SK-N-MC (cell line): ENCODE measurements around the gene ARAP3.

Source experiments
- EZH2 ChIP-seq: fragments of 200-600 bp; sonication (generic); IDR thresholded peaks from one replicate; pipeline ENCODE4 v1.6.1; 2017; ENCODE audit warnings: antibody characterized with exemption
- FOXP2 ChIP-seq: optimal IDR thresholded peaks from 2 replicates; pipeline ENCODE3; 2011; ENCODE audit warnings: mild to moderate bottlenecking, moderate library complexity; ENCODE audit not compliant: insufficient read depth; ENCODE audit errors: extremely low read length, control extremely low read depth
- POLR2AphosphoS5 ChIP-seq: IDR thresholded peaks from 2 replicates; pipeline ENCODE4 v1.6.1; 2012; ENCODE audit warnings: mild to moderate bottlenecking, low read depth, low read length, borderline replicate concordance

- TF ChIP-seq POLR2AphosphoS5 = no peak
- no peak for TF ChIP-seq EZH2
- TF ChIP-seq FOXP2 = no peak
These were observed 10.0 kb upstream of the ARAP3 start for GRCh38 chr5:141691867-141692532.
